A673 (cell line): ENCODE data around the gene SPATS1.

Experiments
- CTCF ChIP-seq: fragments of 300-800, 200-600 bp; sonication (generic); conservative IDR thresholded peaks from 2 replicates; pipeline ENCODE4 v1.5.1; 2017; ENCODE audit warnings: low read depth, mild to moderate bottlenecking, antibody characterized with exemption, low read length, moderate library complexity, mixed read lengths
- EZH2 ChIP-seq: fragments of 200-600 bp; sonication (generic); IDR thresholded peaks from 2 replicates; pipeline ENCODE4 v1.6.1; 2017; ENCODE audit warnings: borderline replicate concordance, low read depth, mild to moderate bottlenecking, mixed read lengths, antibody characterized with exemption, low read length; ENCODE audit not compliant: poor library complexity, severe bottlenecking

DNA sequence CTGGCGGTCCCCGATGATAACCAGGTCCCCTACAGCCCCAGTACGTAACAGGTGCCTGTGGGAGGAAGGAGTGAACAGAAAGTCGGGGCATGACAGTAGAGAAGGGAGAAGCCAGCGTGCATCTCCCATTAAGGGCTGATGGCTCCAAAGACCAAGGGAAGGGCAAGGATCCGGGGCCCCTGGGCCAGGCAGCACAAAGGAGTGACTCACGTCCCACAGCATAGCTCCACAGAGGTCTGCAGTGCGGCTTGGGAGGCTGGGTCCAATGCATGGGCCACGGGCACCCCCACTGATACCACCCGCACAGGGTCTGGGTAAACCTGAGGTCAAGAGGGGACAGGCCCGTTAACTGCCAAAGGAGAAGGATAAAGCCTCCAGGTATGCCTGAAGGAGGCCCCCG, 39.6 kb upstream of the SPATS1 start:
- TF ChIP-seq CTCF (no peak), EZH2 (no peak)
